Muscle of back (tissue), 11 donors: Measurements from ENCODE around the gene EXOC6B. TPM values are rescaled to one million over a fixed set of nuclear protein-coding genes. Genes with fewer than 3 reads are reported as not detected.
A peak's percentile ranks its signal among the peaks of the same experiment; 100 is the strongest.

Experiments
- DNase-seq, 3 donors: peaks; one replicate each; pipeline versions ENCODE4 v3.0.0 to v3.0.0-alpha.2; 2013
- polyA plus RNA-seq, 10 donors: library from polyadenylated mRNA; unstranded; fragments of 120-200 nt; gene quantifications; one replicate each; pipeline ENCODE4 v1.2.1, GENCODE V29; 2013; ENCODE audit not compliant: insufficient read length in 10 of 10

Gene EXOC6B
- polyA plus RNA-seq, 10 donors, result 9.1 to 15.4 (median 12.0) TPM

DNA sequence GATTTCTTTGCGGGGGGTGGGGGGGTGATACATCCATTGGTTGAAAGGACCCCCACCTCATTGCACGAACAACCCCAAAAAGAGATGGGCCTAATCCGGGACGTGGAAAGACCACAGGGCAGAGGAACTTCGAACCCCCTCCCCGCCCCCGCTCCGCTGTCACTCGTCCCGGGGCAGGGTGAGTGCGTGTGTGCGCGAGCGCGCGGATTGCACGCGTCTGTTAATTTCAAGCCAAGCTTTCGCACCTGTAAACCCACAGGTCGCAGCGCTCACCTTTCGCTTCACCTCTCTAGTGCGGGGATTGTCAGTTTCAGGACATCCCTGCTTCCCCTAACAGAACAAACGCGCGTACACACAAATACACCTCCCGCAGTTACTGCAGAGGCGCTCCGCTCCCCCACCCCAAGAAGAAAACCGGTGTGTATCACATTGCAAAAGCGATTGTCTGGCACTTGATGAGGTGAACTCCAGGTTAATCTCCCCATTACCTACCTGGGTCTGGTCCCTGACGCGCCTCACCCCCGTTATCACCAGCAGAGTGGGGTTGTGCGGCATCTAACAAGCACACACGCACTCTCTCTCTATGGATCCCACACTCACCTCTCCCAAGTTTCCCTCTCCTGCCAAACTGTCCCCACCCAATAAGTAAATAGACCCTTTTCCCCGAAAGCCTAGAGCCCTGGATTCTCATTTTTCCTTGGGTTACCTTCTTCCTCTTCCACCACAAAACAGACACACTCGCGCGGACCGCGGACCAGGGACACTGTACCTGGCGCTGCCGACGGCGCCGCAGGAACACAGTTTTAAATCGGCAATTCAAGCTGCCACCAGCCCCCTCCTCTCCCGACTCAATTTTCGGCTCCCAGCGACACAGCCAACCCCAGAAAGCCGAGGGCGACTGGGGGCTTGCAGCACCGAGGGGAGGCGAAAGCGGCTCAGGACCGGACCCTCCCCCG, 679.2 kb downstream of the EXOC6B start:
- DNase-seq, result peak in 1 of 3 donors; percentile 56

DNA sequence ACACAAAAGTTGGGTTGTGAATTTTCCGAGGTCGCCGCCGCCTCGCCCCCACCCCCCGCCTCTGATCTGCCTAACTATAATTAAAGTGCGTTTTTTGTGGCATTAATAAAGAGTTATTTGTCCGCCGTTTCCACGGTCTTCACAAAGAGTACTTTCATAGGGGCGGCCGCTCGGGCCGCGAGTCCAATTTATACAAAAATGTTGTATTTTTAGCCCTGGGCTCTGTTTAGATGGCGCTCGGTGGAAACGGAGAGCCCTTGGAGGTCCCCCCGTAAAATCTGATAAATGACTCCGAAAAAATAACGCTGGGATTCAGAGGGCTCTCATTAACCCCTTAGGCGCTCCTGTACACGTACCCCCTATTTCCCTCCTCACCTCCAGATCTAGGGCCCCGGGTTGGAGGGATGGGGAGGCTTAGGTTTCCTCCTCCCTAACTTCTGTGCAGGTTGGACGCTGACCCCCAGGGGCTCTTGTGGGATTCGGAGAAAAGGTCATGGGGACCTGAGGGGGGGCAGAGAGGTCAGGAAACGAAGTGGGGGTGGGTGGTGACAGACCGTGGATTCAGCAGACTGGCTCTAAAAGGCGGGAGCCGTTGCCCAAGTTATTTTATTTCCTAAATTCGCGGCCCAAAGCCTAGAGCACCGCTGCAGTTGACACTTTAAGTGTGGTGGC, 680.0 kb downstream of the EXOC6B start:
- DNase-seq, result no peak

DNA sequence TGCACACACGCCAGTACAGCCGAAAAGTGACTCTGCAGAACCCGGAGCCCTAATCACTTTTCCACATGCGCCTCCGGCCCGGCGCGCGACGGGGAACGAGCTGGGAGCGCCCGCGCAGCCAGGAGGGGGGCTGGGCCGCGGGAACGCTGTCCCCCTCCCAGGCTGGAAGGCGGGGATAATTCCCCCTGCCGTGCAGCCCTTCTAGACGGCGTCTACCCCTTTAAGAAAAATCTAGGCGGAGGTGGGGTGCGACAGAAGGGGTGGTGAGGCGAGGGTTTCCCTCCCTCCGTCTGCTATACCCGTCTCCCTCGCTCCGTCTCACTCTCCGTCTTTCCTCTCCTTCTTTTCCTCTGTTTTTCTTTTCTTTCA, 680.6 kb downstream of the EXOC6B start:
- peak; percentile 41 to 93 (median 80) for DNase-seq

DNA sequence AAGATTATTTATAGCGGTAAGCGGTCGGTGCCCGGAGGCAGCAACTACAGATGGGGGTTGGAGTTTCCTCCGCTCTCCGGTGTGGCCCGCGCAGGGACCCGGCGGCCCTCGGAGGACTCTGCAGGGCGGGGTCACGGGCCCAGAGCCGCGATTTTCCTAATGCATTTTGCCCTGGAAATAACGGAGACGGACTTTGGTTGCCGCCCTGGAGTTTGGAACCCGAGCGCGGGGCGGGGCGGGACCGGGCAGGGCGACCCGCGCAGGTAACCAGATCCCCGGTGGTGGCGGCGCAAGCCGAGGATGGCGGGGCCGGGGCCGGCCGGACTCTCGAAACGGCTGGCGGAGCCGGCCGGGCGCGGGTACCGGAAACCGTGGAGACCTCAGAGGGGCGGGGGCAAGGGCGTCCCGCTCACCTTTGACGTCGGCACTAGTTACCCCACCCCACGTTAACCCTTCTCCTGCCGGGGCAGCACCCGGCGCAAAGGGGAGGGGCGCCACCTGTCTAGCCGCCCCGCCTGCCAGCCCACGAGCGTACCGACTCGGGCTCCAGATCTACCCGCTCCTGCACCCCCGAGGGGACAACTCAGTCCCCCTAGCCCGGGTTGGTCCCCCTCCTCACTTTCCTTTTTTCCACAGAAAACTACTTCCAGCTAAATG, 681.1 kb downstream of the EXOC6B start:
- peak; percentile 41 to 82 (median 71) for DNase-seq

DNA sequence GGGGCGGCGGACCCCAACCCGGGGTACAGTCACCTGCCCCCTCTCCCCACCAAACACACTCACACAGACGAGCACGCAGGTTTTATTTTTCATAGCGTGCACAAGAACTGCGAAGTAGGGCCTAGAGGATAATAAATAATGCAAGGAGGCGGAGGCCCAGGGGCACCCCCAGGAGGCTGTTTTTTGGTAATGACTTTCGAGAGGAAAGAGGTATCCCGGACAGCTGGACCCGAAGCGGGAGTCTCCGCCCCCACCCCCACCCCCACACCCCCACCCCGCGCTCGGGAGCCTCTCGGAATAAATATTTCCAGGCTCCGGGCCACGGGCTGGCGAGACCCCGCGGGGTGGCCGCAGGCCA, 681.6 kb downstream of the EXOC6B start:
- DNase-seq, result no peak

DNA sequence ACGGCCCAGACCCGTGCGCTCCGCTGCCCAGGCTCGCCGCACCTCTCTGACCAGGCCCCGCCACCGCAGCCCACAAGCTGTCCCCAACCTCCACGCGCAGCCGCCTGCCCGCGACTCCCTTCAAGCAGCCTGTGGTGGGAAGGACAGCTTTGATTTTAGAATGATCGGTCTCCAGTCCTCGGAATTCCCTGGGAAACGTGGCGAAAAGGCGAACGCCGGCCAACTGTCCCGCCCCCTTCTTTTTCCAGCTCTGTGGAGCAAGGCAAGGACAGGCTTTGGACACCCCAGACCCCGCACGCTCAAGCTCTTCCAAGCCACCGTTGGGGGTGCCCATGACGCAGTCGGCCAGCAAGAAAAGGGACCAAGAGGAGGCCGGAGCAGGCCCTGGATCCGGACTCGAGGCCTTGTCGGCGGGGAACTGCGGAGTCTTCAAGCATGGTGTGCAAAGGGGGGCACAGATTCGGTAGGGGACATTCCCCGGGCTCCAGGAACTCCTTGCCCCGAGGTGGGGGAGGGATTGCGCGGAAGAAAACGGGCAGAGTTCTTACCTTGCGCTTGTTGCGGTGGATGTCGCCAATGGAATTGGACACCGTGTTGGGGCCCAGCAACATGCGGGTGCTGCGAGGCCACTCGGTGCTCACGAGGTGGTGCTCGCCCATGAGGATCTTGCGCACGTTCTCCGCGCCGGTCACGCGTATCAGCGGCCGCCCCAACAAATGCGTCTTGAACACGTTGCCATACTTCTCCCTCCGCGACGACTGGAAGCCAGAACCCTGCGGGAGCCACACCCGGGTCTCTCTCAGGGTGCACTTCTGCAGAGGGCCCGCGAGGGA, 682.2 kb downstream of the EXOC6B start:
- peak; percentile 35 to 87 (median 57) for DNase-seq

DNA sequence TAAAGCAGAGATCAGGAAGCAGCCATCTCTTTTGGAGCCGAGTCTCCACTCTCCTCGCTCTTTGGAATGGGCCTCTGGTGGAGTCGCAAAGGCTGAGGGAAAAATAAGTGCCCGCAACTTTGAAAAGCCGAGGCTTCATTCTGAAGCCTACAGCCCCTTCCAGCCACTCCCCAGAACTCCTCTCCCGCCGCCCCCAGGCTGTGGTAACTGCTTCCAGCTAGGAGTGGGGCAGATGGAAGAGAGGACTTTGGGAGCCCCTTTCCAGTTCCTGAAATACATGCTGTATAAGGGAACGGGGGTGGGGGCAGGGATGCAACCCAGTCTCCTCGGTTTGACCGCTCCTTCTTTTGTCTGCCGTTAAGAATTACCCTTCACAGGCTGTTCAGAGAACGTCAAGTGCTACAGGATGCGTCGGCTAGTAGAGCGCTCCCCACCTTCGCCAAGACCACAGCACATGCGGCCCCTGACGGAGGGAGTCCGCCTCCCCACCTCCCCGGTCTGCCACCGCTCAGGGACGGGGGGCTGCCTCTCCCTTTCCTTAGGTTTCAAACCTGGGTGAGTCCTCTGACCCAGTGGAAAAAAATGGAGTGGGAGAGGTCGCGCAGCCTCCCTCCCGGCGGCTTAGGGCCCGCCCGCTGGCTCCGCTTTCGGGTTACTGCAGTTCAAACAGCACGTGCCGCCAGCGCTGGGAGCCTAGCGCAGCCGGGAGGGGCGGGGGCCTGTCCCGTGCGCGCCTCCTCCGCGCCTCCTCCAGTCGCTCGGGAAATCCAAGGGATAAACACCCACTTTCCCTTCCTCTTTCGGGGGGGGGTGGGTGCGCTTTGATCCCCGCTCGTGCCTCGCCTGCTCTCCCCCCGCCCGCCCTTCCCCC, 683.0 kb downstream of the EXOC6B start:
- DNase-seq, result peak; percentile 78 to 95 (median 88)

DNA sequence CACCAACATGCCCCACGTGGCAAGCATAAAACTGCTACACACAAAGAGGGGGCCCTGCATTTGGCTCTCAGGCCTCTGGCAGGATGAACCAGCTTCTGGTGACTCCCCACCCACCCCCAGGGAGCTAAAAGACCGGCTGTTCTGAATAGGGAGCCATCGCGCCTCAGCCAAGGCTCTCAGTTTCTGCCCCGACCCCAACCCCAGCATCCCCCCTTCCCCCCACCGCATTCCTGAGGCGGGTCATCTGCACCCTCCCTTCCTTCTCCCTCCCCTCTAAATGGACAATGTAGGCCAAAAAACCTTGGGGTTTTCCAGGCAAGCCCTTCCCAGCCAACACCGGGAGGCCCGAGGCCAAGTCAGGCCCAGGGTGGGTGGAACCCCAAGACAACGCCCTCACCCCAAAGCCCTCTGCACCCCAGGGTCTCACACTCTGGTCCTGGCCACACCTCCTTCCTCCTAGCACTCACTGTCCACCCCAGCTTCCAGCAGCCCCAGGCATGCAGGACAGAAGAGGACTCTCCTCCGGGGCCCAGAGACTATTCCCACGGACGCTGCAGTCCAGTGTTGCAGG, 683.9 kb downstream of the EXOC6B start:
- no peak for DNase-seq

DNA sequence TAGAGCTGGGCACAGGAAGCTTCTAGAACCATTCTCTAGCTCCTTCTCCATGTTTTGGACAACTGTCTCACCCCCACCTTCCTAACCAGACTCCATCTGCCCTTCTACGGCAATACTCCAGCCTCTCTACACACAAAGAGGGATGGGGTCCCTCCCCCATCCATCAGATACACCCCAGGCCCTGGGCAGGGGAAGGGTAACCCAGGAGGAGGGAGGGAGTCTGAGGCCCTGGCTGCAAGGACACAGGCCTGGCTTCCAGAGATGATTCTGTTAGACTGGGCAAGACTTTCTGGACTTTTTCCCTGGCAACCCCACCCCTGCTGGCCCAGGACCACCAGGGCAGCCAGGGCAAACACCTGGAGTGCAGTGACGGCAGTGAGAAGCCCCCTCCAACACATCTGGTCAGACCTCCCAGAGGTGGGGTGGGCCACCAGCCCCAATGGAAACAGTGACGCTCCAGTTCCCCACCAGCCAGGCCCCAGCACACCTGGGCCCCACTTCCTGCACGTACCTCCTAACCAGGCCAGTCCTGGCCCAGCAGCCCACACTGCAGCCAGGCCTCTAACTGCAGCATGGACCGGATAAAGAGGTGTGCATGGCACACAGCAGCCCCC, 684.7 kb downstream of the EXOC6B start:
- DNase-seq, result no peak

DNA sequence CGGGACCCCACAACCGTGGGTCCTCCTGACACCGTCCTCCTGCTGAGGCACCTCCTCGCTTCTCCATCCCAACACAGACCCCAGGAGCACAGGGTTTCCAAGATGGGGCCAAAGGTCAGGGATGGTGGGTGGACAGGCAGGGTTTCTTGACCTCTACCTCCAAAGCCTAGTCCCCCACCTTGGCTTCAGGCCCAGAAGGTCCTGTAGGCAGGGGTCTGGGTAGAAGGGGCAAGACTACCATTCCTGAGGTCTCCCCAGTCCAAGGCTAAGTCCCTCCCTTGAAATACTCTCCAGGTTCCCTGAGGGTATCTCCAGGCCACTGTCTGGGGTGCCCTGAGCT, 685.2 kb downstream of the EXOC6B start:
- DNase-seq, result no peak

DNA sequence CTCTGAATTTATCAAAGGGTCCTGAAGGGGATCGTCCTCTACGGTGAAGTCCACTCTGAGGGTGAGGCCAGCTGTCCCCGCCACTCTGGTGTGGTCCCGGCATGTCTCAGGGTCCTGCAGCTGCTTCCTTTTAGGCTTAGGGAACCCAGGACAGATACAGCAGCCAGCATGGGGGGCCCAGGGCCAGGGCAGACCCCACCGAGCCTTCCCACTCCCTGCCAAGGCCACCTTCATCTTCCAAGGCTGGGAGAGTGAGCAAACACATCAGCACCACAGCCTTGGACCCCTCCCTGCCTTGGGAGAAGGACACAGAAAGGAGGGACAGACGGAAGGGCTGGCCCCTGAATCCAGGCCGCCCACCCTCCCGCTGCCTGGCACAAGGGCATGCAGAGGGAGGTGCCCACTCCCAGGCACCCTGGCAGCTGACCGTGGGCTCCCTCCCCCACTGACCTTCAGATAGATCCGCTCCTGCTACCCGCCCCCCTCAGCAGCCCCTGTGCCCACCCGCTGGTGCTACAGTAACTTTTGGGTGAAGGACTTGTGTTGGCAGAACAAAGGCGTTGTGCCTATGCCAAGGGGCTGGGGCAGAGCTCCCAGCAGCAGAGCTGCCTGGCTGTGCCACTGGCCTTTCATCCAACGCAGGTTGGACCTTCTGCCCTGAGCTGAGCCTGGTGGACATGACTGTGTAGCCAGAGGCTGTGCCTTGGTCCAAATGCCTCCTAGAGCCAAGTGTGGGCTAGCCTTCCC, 685.8 kb downstream of the EXOC6B start:
- no peak for DNase-seq

DNA sequence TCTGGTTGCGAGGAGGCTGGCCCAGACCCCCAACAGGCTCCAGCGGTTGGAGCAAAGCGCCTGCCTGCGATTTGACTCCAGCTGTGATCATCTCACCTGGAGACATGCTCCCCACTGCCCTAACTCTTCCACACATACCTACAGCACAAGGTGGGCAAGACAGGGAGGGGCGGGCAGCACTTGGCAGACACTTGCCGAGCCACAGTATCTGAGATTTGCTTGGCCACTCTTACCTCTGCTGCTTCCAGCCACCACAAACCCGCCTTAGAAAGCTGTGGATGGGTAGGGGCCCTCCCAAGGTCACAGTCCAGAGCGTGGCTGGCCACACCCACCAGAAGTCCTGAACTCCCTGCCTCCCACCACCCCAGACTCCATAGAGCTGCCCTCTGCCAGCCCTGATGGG, 686.4 kb downstream of the EXOC6B start:
- no peak for DNase-seq

DNA sequence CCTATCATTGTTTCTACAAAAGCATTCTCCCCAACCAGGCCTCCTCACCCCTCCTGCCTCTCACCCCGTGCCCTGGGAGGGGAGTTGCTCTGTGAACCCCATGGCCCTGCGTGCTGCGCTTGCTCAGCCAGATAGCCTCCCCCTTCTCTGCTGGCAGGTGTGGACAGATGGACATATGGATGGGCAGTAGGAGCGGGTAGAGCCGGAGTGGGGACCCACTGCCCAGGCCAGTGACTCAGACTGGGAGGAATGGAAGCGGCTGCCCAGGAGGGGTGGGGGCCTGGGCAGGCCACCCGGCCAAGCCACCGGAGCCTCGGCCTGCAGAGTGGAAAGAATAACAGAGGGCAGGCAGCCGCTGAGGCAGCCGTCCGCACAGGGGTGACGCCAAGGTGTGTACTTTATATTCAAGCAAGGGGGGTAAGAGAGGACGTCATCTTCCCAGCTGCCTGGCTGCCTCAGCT, 686.9 kb downstream of the EXOC6B start:
- DNase-seq, result no peak

DNA sequence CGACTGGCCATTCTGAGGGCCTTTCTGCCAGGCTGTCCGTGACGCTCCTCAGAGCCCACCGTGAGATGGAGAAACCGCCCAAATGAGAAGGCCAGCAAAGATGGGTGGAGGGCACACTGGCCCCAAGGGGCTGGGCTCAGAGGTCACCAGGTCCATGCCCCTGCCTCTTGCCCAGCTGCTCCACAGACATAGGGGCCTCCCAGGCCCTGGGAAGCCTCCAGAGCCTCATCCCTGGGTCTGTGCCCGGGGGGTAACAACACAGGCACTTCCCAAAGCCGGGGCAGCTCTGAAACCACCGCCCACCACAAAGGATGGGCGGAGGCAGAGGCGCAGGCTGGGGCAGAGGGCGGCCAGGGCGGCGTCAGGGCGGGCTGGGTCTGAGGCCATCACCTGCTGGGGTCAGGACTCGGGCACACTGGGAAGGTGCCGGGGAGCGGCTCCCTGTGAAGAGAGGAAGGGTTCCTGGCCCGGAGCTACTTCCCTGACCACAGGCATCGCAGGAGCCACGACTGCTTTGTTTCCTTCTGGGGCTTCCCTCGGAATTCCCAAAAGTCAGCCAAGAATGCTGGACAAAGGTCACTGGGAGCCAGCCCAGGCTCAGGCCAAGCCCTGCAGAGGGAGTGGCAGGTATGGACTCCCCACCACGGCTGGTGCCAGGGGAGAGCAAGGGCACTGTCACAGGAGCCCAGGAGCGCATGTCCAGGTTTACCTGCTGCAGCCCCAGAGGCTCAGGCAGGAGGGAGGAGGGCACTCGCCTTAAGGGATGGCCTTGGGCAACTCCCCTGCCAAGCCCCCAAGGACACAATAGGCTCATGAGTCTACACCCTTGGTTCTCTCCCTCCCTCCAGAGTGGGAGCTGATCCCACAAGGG, 687.6 kb downstream of the EXOC6B start:
- no peak for DNase-seq

DNA sequence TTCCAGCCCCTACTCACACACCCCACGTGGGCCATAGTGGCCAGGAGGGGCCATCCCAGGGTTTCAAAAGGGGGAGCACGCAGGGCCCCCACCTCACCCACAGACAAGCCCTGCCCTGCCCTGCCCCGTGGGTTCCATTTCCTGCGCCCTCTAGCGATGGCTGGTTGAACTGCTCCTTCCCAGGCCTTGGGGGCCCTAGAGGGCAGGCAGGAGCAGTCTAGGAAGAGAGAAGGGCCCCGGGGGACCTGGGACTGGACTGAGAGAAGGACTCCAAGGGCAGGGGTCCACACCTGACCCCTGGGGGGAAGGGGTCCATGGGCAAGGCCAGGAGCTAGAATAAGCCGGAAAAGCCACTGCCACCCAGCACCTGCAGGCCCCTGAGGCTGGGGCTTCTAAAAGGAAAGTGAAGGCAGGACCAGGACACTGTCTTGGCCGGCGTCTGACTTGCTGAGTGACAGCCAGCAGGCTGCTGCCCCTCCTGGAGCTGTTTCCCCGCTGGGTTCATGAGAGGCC, 688.3 kb downstream of the EXOC6B start:
- peak in 1 of 3 donors; percentile 46 for DNase-seq

DNA sequence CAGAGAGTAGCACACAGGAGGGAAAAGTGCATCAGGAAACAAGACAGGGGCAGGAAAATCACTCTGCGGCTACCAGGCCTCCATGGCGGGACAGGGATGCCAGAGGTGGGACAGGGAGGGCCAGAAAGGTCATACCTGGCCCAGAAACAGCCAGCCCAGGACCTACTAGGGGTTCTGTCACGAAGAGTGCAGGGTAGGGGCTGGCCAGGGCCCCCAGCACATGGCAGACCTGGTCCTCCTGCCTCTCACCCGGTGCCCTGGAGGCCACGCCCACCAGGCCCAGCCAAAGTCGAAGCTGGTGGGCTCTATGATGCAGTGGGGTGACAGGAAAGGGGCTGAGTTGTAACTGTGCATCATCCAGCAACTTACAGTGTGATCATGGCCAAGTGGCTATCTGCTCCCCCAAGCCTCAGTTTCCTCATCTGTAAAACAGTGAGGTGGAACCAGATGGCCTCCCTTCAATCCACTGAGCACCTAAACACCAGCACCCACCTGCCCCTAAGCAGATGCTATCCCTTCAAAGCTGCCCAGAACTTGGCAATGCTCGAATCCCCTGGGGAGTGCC, 688.8 kb downstream of the EXOC6B start:
- DNase-seq, result no peak

DNA sequence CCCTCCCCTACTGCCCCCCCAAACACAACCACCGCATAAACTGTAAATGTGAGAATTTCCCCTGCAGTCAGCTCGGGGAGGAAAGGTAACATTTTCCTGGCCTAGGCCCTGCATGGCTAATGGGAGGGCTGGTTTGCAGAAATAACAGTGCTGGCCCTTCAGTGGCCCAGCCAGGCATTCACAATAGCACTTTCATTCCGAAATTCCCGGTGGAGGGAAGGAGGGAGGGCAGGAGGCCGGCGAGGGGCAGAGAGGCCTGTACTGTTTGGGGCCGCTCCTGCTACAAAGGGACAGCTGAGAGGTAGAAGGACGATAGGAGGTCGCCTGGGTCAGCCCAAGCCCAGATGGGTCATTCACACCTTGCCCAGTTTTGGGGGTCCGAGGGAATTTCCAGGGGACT, 689.5 kb downstream of the EXOC6B start:
- DNase-seq, result peak in 1 of 3 donors; percentile 48
